NOMO-1 (cell line): ENCODE results near the gene MIDN.

Experiments
- DNase-seq, 2 experiments: peaks; one replicate each; lab custom pipeline; 2025; ENCODE audit not compliant: unreplicated experiment in 2 of 2; lab: John Stamatoyannopoulos, UW

The MIDN gene

DNA sequence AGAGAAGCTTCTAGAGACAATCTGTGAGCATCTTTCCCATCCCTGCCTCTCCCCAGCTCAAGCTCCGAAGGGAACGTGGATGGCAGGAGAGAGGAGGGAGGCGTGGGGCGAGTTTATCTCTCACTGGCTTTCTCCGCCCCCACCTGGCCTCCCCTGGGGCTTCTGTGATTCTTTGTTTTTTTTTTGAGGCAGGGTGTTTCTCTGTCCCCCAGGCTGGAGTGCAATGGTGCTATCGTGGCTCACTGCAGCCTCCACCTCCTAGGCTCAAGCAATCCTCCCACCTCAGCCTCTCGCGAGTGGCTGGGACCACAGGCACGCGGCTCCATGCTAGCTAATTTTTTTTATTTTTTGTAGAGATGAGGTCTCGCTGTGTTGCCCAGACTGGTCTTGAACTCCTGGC lies 60.3 kb downstream of the MIDN start:
- no peak for DNase-seq
